GM19455 (cell line): Measurements from ENCODE around the gene ABI3.
A peak's percentile ranks its signal among the peaks of the same experiment; 100 is the strongest.

Experiments
- ATAC-seq: cut with Tn5 transposase; IDR thresholded peaks from one replicate; pipeline ENCODE4 v1.9.1; 2021; ENCODE audit not compliant: unreplicated experiment

ABI3 gene

DNA sequence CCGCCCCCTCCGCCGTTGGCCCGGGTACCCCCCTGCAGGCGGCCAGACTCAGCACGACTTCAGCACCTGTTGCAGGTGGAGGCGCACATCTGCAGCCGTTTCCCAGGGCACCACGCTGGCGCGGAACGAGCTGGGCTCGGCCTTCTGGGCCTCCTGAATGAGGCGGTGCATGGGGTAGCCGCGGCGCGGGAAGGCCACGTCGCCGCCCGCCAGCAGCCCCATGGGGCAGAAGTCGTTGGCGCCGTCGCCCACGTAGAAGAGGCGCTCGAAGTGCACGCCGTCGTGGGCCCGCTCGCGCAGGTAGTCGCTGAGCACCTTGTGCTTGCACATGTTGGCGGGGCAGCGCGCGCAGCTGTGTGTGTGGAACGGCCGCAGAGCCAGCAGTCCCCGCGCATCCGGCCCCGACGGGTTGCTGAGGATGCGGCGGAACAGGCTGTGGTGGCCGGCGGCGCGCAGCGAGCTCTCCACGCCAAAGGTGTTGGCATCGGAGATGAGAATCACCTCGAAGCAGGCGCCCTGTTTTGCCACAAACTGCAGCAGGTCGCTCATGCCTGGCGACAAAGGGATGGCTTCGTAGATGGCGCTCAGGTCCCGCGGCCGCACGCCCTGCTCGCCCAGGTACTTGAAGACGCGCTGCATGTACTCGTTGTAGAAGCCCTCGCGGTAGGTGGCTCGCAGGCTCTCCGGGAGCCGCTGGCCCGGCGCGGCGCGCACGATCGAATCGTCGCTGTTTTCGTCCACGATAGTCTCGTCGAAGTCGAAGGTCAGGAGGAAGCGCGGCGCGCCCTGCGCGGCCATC lies 13.9 kb downstream of the ABI3 start:
- ATAC-seq: no peak

DNA sequence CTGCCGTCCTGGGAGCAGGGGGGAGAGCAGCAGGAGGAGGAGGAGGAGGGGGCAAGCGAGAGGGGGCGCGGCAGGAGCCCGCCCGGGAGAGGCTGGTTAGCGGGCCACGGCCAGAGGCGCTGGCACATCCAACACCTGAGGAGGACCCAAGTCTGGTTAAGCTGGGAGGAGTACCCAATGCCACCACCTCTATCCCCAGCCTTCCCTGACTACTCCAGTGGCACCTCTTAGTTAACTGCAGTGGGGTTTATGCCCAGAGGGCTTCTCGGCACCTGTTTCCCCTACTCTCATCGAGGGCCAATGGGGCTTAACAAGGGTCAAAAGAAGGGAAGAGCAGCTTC lies 14.5 kb downstream of the ABI3 start:
- ATAC-seq: no peak

DNA sequence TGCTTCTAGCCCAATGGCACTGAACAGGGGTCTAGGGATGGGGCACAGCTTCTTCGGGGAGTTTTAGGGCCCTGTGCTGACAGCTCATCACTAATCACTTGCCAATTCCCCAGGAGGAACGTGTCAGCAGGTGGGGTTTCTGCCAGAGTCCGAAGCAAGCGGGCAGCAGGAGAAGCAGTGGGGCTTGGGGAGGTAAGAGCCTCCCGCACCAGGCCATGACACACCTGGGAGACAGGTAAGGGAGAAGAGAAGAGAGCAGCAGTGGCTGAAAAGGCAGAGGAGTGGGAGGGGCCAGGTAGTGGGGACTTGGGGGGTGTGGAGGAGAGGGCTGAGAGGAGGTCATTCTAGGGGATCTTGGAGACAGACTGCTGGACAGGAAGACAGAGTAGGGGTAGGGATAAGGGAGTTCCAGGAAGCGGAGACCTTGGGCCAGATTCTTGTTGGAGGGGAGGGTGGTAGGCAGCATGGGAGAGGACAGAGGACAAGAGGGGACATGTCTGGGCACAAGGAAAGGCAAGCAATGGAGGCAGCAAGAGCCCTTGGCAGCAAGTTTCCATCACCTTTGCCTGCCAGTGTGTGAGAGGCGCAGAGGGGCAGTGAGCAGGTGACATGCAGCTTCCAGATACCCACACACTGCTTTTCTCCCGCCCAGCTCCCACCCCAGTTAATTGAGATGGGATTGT lies 15.2 kb downstream of the ABI3 start:
- ATAC-seq: no peak

DNA sequence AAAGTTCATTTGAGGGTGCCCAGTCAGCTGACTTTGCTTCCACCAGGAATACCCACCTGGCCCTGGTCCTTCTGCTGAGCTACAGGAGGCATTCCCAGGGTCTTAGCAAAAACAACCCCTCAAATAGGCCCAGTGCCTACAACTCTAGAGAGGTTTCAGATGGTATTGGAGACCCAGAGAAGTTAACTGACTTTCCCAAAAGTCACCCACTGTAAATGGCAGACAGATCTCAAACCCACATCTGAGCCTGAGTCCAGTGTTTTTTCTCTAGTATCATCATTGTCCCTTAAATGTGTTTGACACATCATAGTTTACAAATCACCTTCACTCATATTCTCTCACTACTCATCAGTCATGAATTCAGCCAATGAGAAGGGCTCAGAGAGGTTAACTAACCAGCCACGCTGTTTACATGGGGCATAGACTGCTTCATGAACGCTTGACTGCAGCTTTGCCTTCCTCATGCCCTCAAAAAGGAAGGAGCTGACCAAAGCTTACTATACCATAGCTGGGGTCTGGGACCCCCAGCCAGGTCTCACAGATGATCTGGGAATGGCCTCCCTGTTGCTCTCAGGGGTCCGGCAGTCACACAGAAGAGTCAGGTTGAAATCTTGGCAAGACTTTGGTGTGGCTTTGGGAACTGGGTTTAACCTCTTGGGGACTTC lies 16.4 kb downstream of the ABI3 start:
- ATAC-seq: no peak

DNA sequence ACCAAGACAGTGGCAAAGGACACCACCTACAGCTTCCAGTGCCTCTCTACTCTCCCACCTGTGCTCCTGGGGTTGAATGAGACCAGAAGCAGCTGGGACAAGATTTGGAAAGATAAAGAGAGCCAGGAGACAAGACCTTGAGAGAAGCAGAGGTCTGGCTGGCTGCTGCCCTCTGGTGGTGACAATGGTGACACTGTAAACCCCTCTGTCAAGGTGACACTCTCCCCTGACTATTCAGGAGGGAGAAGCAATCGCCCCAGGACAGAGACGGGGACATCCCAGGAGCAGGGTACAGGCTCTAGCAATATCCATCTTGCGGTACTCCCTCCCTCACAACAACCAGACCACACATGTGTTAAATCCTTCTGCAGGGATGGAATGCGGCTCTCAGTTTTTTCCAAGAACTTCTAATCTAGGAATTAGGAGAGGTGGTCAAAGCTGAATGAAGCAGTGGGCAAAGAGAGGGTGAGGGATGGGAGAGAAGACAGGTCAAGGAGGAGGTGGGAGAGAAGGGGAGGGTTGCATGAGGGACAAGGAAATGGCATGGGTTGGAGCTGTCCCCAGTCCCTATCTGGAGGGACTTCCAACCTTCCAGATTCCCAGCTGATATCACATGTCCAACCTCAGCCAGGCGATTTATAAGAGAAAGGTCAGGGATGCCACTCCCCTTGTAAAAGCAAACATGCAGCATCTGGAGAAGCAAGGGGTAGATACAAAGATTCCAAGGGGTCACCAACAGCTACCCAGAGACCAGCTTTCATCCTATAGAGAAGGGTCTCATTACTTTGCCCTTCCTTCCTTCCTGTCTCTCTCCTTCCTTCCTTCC lies 17.1 kb downstream of the ABI3 start:
- ATAC-seq: no peak

DNA sequence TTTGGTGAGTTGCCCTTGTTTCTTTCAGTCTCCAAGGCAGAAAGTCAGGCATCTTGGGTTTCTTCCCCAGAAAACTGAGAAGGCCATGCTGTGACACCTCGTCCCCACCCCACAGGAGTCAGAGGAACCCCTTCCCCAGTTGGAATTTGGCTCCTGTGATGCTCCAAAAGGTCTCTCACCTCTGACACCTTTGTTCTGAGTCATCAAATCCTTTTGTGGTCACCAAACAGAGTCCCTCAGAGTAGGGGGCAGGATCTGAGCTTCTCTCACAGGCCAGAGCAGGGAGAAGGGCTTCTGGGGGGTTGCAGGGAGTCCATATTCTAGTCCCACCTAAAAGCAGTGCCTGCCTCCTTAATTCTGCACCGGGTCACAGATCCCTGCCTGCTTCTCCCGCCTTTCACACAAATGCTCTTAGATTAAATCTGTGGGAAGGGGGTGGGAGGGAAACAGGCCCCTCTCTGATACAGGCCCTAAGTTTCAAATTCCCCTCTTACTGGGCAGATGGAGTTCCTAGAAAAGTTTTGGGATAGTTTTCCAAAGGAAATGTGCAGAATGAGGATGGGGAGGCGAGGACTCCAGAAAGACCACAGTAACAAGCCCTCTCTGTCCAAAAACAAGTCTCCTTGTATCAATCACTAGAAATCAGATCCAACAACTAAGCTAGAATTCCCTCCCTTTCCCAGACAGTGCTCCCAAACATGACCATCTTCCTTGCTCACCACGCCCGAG lies 18.7 kb downstream of the ABI3 start:
- no peak for ATAC-seq

DNA sequence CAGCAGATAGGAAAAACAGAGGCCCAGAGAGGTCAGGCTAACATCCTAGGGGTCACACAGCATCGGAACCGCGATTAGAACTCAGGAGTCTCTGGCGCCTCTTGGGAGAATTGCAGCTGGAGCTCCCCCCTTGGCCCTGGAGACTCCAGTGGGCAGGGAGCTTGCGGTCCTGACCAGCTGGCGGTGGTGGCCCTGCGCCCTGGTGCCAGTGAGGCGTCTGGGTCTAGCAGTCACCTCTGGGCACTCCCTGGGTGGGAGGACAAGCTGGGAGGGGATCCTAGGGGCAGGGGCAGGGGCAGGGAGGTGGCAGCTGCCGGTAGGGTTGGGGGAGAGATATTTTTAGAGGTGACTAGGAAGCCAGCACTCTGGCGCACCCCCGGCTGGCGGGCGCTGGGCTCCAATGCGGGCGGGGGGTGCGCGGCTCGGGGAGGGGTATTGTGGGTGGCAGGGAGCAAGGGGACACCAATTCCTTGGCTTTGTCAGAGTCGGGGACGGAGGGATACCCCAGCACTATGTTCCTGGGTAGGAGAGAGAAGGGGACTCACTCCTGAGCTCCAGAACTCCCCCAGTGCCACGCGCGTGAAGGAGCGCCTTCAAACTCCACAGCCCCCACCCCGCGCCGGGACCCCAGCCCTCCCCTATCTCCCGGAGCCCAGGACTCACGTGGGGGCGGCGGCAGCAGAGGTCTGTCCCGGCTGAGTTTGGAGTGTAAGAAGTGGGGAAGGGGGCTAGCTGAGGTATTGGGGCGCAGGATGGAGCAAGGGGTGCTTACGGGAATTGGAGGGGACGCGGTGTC lies 19.5 kb downstream of the ABI3 start:
- ATAC-seq: no peak

DNA sequence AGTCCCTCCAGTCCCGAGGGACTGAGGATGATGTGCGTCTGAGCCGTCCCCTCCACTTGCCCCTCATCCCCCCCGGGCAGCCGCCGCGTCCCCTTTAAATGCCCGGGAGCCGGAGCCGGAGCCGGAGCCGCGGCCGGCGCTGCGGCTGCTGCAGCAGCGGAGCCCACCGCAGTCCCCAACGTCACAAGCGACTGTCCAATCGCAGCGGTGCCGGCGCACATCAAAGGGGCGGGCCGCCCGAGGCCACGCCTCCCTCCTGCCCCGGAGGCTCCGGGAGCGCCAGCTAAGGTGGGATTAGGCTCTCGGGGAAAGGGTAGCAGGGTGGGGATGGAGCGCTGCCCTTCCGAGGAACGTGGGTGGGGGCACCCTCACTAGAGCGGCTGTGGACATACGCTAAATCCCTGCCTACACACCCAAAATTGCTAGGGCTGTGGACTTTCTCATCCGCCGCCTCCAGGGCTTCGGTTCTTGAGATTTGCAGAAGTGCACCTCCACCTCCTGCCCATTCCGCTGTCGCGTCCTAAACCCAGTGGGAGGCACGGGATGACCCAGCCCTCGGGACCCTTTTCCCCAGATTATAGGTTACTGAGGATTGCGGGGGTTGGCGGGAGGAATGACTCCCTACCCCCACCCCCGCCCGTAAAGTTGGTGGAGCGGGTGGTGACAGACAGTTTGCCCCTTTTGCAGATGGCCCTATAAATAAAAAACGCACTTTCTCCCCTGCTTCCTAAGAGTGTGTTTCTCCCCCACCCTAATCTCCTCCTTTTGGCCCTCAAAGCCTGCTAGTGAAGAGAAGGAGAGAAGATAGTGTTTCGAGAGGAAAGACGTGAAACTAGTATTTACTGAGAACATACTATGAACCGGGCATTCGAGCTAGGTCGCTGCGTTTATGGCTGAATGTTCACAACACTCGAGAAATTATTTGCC lies 20.4 kb downstream of the ABI3 start, which contains the start of gene PHOSPHO1:
Gene PHOSPHO1, minus strand, starts transcription at position 152 of the 927 bp plus-strand sequence. CDS start 4,096 bp downstream, outside the sequence.
- peak; percentile 83 for ATAC-seq

DNA sequence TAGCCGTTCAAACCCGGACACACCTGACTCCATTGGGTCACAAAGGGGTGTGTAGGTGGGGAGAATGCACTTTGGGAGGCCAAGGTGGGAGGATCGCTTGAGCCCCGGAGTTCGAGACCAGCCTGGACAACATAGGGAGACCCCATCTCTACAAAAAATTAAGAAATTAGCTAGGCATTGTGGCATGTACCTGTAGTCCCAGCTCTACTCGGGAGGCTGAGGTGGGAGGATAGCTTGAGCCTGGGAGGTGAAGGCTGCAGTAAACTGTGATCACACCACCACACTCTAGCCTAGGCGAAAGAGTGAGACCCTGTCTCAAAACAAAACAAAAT lies 21.0 kb downstream of the ABI3 start:
- no peak for ATAC-seq

DNA sequence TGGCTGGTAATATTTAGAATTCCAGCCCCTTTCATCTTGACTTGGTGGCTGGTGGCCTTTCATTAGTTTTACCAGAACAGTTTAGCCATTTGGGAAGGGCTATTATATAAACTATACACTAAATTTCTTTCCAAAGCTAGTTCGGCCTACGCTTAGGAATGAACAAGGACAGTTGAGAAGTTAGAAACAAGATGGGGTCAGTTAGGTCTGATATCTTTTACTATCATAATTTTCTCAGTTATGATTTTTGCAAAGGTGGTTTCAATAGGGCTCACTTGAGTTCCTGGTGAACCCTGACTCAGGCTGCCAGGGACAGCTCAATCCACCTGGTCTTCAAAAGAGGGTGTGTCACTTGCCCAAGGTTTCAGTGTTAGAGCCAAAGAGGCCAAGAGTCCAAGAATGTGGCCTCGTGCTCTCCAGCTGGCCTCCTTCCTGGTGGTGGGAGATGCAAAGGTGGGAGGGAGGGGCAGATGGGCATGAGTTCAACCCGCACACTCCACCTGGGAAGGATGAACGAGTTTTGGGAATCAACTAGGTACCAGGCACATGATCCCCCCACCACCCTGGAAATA lies 24.1 kb downstream of the ABI3 start:
- no peak for ATAC-seq

DNA sequence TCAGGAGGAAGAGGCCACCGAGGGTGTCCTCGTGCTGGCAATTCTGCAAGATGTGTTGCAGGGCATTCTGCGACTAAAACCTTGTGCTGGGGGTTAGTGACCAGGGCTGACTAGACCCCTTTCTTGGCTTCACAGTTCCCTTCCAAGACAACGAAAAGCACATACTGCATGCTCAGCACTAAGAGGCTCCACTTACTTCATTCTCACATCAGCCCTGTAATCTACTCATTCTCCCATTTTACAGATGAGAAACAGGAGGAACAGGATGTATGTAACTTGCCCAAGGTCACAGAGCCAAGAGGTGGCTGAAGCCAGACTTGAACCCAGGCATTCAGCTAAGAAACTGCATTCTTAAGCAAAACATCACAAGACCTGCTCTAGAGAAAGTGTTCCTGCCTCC lies 25.4 kb downstream of the ABI3 start:
- no peak for ATAC-seq

DNA sequence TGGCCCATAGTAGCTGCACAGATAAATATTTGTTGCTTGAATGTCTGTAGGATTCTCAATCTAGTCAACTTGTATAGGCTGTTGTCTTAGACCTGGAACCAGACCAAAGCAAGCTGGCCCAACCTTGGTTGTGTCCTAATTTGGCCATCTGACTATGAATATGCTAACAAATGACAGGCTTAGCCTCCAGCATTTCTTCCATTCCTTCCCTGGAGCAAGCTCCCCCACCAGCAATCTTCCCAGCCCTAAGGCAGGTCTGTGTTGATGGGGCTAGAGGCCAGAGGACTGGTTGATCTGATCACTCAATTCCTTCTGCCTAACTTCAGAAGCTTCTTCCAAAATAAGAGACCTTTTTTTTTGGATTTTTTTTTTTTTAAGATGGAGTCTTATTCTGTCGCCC lies 29.5 kb downstream of the ABI3 start:
- ATAC-seq: no peak

DNA sequence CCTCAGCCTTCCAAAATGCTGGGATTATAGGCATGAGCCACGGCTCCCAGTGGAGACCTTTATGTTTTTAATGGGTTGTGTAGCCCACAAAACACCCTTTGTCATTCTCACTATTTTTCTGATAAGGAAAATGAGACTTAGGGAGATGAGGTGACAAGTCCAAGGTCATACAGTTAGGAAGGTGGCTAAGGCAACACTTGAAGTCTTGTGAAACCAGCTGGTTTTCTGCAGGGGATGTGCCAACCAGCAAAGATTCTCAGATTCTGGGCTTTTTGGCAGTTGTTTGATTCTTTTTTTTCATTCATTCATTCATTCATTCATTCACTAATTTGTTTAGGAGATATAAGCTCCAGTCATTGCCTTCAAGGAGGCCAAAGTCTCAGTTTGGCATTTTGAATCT lies 30.1 kb downstream of the ABI3 start:
- no peak for ATAC-seq

DNA sequence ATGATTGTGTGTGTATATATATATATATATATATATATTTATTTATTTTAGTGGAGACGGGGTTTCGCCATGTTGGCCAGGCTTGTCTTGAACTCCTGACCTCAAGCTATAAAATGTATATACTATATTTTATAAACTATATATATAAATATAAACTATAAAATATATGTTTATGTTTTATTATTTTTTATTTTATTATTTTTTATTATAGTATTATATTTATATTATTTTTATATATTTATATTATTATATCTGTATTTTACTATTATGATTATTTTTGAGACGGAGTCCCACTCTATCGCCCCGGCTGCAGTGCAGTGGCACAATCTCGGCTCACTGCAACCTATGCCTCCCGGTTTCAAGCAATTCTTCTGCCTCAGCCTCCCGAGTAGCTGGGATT lies 30.5 kb downstream of the ABI3 start:
- no peak for ATAC-seq

DNA sequence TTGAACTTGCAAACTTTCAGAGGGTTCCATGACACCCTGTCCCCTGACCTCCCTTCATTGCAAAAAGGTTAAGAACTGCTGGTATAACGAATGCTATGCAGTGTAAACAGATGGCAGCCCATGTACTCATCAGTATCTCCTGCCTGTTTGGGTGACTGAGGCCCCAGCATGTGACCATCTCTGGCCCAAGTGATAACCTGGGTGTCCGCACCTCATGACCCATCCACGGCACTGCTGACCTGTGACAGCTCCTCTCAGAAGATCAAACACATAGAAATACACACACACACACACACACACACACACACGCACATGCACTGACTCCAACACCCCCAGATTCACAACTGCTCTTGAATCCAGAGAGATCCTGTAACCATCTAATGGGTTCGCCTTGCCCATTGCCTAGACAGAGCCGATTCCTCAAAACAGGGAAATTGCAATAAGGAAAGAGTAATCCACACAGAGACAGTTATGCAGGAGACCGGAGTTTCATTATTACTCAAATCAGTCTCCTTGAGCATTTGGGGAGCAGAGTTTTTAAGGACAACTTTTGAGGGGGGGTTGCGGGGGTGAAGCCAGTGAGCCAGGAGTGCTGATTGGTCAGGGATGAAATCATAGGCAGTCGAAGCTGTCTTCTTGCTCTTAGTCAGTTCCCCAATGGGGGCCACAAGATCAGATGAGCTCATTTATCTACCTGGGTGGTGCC lies 31.3 kb downstream of the ABI3 start:
- ATAC-seq: no peak

DNA sequence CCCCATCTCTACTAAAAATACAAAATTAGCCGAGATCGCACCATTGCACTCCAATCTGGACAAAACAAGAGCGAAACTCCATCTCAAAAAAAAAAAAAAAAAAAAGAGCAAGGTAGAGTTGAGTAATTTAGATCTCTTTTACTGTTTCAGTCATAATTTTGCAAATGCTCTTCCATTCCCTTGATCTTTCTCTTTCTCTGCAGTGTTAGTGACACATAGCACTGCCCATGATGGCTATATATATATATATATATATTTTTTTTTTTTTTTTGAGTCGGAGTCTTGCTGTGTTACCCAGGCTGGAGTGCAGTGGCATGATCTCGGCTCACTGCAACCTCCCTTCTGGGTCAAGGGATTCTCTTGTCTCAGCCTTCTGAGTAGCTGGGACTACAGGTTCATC lies 32.3 kb downstream of the ABI3 start:
- no peak for ATAC-seq

DNA sequence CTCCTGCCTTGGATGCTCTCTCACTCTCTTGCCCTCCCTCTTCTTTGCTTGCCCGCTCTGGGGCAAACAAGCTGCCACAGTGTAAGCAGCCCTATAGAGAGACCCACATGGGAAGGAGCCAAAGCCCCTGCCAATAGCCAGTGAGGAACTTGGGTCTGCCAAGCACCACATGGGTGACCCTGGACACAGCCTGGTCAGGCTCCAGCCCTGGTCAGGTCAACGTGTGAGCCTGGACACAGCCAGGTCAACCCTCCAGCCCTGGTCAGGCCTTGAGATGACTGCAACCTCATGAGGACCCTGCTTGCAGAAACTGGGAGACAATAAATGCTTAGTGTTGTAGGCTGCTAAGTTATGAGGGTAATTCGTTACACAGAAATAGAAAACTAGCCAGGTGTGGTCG lies 34.3 kb downstream of the ABI3 start:
- ATAC-seq: no peak

DNA sequence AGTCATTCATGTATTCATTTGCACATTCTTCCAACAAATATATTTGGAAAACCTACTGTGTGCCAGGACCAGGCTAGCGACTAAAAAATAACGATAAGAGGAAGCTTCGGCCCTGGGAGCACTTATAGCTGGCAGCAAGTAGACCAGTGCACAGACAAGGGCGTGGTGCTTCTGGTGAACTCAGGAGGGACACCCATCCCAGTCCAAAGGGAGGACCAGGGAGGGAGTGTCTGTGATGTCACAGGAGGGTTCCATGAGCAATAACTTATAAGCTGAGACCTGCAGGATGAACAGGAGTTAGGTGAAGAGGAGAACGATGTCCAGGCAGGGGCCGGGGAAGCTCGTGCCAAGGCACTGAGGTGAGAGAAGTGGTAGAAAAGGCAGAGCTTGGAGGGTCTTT lies 37.4 kb downstream of the ABI3 start:
- ATAC-seq: no peak
